TTC549 (cell line): ENCODE data around the gene TPST1.
A peak's percentile ranks its signal among the peaks of the same experiment; 100 is the strongest.

Experiments used
- FAIRE-seq: peaks from 2 replicates; lab custom pipeline; 2012; peaks lifted over from hg19 to GRCh38; lab: Jason Lieb, UNC

Gene TPST1

DNA sequence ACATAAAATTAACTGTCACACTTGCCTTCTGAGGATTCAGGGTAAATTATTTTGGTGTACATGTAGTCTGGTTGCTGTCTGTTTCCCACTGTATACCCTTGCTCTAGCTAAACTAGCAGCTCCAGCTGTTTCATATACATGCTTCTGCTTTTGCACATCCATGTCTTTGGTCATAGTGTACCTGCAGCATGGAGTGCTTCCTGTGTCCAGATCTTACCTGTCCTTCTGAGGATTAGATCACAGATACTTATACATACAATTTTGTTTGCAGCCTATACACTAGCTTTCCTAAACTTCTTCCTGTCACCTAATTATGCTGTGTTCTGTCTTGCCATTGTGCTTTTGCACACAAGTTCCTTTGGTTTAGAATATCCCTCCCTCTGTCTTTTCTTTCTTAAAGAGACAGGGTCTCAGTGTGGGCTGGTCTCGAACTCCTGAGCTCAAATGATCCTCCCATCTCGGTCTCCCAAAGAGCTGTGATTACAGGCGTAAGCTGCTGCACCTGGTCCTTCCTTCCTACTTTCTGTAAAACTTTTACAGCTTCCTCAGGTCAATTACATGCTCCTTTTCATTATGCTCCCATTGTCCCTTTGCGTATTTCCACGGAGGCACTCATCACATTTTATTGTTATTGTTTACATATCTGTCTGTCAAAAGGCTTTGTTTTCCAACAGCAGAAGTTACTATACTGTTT, 33.8 kb downstream of the TPST1 start:
- no peak for FAIRE-seq

DNA sequence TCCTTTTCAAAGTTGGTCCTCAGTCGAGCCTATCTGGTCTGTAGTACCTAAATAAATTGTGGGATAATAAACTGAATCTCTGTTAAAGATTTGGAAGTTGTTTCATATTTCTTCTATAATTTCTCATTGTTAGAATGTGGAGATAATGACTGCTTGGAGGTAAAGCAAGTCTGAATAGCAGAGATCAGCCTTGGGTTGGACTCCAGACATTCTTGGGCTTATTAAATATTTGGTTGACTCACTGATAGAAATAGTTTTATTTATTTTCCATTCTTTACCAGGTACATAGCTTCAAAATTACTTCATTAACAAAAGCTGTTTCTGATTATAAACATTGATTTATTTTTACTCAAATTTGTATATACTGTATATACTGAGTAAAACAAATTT, 34.3 kb downstream of the TPST1 start:
- no peak for FAIRE-seq

DNA sequence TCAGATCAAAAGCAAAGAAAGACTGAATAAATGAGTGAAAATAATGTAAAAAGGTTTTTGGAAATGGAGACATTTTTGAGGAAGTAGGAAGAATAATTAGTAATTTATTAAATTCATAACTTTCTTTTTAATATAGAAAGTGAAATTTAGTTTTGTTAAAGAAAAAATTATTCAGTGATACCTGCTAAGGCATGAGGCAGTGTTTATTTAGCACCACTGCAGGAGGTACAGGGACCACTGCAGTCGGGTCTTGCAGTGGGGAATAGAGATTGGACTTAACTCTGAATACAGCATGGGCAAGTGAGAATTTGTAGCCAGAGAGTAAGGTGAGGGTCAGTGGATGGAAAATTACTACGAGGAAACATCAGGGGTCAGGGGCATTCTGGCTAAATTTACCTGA, 39.9 kb downstream of the TPST1 start:
- FAIRE-seq = no peak

DNA sequence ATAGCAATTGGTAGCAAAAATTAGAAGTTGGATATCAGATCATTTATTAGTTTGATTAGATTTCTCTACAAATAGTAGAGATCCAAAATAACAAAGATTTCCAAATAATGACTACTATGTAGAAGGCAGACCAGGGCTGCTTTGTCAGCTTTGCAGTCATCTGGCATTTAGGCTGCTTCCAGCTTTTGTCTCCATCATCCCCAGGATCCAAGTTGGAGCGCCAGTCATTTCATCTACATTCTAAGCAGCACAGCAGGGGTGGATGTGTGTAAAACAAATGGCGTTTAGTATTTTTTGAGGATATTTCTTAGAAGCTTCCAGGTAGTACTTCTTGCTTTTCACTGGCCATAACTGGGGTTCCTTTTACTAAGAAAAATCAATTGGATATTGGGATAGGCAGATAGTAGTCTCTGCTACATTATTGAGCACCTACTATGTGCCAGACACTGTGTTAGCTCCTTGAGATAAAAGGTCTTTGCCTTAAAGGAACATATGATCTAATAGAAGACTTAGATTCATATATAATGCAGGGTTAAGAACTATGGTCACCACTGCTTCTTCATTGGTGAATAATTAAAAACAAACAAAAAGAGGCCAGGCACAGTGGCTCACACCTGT, 41.5 kb downstream of the TPST1 start:
- no peak for FAIRE-seq

DNA sequence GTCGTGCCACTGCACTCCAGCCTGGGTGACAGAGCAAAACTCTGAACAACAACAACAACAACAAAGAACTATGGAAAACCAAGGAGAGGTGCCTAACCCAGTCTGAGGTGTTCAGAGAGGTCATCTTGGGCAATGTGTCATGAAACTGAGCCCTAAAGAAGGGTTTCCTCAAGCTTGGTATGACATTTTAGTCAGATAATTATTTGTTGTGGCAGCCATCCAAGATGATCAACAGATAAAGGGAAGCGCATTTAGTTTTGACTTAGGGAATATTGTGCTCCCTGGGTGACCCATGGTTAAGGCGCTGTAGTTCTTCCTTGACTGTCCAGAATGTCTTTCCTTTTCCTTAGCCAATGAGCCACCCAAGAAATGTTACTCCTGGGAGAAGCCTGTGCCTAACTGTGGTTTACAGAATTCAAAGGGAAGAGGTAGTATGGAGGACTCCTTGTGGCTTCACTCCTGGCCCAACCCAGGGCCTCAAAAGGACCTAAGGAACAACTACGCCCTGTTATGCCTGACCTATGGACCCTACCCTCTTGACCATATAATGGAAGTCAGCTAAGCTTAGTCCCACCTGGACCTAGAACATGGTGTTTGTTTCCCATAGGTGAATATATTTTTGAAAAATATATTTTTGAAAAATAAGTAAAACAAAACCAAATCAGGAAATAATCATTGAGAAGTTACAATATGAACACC, 42.4 kb downstream of the TPST1 start:
- FAIRE-seq = no peak

DNA sequence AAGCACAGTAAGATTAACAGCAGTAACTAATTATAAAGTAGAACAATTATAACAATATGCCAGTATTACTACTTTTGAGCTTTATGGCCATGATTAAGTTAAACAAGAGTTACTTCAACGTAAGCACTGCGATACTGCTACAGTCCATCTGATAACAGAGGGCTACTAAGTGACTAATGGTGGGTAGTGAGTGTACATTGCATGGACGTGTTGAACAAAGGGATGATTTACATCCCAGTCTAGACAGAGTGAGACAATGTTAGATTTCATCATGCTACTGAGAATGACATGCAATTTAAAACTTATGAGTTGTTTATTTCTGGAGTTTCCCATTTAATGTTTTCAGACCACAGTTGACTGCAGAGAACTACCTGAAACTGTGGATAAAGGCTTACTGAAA, 45.6 kb downstream of the TPST1 start:
- FAIRE-seq = no peak

DNA sequence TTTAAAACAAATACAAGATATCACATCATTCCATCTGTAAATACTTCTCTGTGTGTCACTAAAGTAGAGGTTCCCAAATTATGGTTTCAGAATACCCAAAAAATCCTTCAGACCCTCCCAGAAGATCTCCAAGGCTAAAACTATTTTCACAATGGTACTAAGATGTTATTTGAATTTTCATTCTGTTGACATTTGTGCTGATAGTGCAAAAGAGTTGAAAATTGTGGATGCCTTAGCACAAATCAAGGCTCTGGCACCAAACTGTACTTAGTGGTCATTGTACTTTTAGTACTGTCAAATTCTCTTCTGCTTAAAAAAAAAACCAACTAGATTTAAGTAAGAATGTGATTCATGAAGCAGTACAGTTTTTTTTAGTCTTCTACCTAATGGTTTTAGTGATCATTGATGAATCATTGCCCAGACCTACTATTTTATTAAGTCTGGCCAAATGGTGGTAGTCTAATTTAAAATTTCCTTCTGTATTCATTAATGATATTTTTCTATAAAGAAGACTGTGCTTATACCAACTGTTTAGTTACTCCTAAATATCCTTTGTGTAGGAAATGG, 50.5 kb downstream of the TPST1 start:
- no peak for FAIRE-seq

DNA sequence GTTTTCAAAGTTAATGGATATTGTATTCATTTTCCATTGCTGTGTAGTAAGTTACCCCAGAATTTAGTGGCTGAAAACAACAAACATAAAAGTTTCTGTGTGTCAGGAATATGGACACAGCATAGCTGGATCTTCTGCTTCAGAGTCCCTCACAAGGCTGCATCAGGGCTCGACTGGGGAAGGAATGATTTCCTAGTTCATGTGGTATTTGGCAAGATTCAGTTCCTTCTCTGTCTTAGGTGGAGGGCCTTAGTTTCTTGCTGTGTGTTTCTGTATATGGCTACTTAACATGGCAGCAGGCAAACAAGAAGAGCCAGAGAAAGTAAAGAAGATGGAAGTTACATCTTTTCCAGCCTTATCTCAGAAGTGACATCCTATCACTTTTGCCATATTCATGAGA, 51.1 kb downstream of the TPST1 start:
- FAIRE-seq = no peak

DNA sequence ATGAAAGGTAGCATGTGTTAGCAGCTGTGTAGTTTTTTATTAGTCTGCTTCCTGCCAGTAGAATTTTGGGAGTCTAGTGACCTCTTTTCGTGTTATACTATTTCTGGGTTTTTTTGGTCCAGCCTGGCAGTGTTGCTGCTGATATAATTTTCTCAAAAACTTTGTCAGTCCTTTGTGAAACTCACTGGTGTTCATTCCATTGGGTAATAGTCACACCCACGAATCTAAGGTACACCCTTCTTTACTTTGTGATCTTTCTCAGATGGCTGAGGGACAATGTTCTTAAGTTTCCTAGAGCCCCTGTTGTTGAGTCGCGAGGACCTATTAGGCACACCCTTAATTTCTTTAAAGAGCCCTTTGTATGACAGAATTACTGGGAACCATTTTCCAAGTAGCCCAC, 52.3 kb downstream of the TPST1 start:
- FAIRE-seq = no peak

DNA sequence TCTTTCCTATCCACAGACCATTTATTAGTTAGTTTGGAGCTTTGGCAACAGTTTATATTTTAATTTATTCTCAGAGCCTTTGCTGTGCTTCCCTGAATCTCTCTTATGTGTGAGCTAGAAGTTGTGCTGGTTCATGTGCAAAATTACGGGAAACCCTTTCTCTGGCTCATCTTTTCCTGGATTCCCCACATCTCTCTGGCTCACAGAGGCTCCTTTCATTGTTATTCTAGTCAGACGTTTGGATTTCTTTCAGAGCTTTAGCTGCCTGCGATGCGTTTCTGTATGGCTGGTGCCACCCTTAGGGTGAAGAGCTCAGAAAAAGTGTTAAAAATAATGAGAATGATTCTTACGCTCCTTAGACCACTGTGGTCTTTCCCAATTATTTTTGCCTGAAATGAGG, 53.3 kb downstream of the TPST1 start:
- no peak for FAIRE-seq

DNA sequence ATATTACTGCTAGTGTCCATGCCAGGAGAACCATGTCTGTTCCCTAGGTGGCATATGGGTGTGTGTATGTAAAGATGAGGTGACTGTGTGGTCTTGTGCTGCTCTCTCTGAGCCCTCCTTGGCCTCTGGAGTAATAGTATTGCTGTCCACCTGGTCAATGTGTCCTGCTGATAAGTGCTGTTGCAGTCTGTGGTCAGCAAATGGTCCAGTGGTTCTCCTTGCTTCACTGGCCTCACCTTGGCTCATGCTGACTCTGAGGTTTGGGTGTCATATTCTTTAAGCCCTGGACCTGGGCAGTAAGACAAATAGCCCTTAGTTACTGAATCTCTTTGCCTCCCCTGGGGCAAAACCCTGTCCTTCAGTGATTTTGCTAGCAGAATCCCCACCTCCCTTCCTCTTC, 56.8 kb downstream of the TPST1 start:
- no peak for FAIRE-seq

DNA sequence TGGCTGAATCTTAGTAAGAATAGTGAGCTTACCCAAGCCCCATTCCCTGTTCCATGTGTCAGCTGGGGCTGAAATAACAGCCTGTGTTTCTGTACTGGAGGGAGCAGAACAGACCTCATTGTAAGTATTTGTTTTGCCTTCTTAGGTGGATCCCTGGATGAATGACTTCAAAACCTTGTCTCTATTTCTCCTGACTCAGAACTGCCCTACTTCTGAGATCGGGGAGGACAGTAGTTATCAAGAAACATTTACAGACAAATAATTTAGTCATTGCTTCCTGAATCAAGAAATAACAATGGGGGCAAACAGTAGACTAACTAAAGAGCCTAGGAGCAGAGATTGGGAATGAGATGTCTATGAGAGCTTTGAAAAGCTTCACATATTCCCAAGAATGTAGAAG, 58.8 kb downstream of the TPST1 start:
- FAIRE-seq = no peak

DNA sequence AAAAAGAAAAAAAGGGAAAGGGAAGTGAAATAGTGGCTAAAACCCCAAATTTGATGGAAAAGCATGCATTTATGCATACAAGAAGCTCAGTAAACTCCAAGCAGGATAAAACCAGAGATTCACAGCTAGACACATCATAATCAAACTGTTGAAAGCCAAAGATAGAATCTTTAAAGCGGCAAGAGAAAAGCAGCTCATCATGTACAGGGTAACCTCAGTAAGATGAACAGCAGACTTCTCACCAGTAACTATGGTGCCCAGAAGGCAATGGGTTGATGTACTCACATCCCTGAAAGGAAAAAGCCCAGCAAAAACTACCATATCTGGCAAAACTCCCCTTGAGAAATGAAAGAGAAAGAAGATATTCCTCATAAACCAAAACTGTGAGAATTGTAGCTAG, 60.4 kb downstream of the TPST1 start:
- no peak for FAIRE-seq

DNA sequence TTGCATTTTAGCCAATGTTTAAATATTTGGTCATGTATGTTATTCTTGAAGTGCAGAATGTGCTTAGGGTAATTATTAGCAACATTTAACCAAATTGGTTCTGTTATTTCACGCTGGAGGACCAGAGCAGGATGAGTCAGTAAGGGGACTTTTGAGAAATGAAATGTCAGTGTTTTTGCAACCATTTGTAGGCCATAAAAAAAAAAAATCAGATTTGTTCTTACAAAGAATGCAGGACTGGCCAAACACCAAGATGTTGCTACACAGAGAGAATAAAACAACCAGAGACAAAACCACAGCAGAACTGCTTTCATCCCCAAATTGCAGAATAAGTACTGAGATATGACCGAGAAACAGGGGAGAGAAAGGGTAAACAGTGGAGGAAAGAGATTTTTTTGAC, 62.1 kb downstream of the TPST1 start:
- no peak for FAIRE-seq

DNA sequence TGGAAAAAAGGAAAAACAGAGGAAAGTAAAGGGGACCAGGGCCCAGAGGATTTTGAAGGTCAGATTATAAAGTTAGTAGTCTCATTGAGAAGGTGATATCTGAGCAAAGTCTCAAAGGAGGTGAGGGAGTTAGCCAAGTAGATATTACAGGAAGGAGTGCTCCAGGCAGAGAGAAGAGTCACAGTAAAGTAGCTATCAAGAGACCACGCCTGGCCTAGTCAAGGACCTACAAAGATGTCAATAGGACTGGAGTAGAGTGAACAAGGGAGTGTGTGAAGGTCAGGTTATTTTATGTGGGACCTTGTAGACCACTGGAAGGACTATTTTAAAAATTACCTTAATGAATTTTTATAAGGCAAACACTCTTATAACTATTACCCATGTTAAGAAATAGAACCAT, 64.8 kb downstream of the TPST1 start:
- FAIRE-seq = no peak

DNA sequence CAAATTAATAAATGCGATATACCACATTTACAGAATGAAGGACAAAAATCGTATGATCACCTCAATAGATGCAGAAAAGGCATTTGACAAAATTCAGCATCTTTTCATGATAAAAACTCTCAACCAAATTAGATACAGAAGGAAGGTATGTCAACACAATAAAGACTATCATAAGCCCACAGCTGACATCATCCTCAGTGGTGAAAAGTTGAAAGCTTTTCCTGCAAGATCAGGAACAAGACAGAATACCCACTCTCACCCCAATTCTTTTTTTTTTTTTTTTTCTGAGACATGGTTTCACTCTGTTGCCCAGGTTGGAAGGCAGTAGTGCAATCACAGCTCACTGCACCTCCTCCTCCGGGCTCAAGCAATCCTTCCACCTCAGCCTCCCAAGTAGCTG, 67.2 kb downstream of the TPST1 start:
- FAIRE-seq = no peak

DNA sequence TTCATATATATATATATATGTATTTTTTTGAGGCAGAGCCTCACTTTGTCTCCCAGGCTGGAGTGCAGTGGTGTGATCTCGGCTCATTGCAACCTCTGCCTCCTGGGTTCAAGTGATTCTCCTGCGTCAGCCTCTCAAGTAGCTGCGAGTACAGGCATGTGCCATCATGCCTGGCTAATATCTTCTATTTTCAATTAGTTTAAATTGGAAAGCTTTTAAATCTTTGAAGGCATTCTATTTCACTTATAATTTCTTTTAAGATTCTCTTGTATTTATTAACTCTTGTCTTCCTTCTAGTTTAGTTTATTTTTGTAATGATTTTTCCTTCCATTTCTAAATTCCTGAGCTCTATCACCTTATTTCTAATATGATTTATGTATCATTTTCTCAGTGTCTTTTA, 71.2 kb downstream of the TPST1 start:
- FAIRE-seq = peak; percentile 15

DNA sequence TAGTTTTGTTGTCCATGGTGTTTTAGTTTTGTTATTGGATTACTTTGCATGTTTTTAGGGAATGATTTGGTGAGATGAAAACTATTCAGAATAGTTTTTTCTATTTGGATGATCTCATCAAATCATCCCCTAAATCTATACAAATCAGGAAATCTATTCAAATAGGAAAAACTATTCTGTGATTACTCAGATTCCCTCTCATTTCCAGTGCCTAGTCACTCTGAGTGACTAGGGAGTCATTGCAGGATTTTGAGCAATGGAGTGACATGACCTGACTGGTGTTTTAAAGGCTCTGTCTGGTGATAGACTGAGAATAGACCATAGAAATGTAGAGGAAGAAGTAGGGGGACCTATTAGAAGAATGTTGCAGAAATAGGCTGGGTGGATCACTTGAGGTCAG, 72.4 kb downstream of the TPST1 start:
- no peak for FAIRE-seq

DNA sequence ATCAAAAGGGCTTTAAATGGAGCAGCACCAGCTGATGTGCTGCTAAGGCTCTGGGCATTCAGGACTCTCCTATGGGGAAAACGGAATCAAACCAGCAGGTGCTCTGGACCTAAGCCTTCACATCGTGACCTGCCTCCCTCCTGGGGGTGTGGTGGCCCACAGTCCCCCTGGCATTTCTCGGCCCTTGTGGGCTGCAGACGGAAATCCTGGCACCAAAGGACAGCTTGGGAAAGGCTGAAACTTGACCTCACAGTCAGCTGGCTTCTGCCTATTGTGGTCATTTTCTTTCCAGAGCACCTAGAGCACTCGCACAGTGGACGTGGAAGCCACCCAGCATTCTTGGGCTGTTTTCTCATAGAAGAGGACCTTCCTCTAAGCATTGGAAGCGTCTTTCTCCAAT, 74.8 kb downstream of the TPST1 start:
- FAIRE-seq = no peak

DNA sequence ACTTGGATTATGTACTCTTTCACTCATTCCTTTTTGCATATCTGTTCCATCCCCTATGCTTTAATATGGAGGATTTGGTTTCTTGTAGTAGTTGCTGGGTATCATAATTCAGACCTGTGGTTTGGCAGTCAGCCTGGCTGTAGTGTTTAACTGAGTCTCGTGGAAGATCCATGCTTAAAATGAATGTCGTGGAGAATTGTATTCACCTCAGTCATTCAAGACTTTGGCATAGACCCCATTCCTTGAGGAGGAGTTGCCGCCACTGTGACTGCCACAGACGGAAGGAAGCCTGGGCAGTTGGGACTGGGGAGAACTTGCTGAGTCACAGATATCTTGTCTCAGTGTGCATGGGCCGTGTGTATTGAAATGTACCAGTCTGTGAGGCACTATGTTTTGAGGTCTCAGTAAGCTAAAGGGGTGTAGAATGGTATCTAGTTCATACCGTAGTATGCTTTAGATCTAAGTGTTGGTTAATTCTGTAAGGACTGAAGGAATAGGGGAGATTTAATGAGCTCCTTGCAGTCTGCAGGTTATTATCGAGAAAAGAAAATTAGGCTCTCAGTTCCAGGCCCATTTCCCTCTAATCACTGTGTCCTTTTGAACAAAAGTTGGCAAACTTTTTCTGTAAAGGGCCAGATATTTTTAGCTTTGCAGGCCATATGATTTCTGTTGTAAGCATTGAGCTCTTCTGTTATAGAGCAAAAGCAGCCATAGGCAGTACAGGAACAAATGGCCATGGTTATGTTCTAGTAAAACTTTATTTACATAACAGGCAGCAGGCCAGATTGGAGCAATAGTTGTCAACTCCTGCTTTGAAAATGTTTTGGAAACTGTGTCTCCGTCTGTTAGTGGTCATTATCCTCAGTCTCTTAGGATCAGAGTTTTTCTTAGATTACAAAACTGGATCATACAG, 76.8 kb downstream of the TPST1 start:
- no peak for FAIRE-seq

DNA sequence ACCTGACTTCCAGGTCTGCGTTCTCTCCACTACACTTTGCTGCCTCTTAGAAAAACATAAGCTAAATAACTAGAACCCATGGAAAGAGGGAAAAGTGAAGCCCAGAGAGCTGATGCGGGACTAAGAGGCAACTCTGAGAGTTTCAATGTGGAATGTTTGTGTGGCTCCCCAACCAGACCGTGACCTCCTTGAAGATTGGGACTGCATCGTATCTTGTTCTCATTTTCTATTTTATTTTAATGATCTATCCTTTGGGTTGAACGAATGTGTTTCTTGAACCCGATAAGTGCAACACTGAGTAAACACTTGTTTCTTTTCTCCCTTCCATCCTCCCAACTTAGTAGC, 77.4 kb downstream of the TPST1 start:
- no peak for FAIRE-seq
